Measurements from ENCODE around the gene FFAR1.

DNA sequence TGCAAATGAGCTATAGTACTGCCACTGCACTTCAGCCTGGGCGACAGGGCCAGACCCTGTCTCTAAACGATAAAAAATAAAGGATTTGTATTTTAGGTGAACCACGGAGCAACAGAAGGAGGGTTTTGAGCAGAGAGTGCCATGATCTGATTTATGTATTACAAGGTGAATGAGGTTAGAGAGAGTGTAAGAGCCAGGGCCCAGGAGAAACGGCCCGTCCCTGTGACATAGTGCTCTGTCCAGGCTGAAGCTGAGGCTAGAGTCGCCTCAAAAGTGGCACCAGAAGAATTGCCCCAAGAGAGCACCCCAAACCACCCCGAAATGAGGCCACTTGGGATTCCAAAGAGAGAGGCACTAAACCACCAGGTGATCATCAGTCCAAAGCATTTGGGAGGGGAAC, 38.8 kb upstream of the FFAR1 start:
- no peak for TF ChIP-seq CTCF (IDR thresholded peaks at IDR 0.05 in 8 of 11, conservative IDR thresholded peaks at IDR 0.05 in 3 of 11)
- no peak for TF ChIP-seq POLR2A (IDR thresholded peaks at IDR 0.05)
- no peak for TF ChIP-seq POLR2AphosphoS5 (IDR thresholded peaks at IDR 0.05)

Data from spleen (tissue), 7 donors.